Measurements from ENCODE around the gene SLC37A1.

SLC37A1 gene

DNA sequence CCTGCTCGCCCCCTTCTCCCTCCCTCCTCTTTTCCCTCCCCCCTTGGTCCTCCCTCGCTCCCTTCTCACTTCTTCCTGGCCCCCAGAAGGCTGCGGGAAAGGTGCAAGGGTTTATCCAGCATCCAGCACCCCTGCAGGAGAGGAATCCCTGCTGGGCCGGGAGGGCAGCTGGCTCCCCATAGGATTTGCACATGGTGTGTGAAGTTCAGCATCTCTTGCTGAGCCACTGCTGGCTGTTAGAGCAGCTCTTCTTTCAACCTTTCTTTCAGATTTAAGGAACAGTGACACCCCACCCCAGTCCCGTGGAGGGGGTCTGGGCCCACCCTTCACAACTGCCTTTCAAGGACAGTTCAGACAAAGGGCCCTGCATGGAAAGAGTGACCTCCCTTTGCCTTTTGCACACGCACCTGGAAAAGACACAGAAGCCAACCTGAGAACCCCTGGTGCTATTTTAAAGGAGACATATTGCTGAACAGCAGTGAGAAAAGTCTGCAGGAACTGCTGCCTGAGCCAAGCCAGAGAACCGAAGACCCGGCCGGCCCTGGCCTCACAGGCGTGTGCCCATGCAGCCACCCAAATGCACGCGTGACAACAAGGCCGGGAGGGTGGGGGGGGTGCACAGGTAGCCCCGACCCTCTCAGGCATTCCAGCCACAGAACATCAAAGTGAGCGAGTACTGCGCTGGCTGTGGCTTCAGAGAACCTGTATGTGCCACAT lies 66.6 kb downstream of the SLC37A1 start:
- DNase-seq = no peak

DNA sequence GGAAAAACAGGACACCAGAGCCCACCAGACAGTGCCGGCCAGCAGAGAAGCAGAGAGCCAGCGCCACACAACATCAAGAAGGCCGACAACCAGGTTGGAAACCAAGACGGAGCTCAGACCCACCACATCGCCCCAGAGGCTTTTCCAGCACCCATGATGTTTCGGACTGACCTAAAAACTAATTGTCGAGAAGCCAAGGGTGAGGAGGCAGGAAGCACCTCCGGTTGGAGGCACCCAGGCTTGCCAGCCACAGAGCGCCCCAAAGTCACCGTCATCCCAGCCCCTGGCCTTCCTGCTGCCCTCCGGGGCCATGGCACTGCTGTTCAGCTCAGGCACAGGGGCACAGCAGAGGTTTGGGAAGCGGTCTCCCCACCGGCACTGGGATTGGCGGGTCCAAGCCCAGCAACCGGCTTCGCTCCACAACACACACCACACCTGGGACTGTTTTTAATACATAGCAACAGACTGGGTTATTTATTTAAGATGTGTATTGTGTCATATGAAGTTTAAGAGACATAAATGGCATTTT lies 67.2 kb downstream of the SLC37A1 start:
- no peak for DNase-seq

DNA sequence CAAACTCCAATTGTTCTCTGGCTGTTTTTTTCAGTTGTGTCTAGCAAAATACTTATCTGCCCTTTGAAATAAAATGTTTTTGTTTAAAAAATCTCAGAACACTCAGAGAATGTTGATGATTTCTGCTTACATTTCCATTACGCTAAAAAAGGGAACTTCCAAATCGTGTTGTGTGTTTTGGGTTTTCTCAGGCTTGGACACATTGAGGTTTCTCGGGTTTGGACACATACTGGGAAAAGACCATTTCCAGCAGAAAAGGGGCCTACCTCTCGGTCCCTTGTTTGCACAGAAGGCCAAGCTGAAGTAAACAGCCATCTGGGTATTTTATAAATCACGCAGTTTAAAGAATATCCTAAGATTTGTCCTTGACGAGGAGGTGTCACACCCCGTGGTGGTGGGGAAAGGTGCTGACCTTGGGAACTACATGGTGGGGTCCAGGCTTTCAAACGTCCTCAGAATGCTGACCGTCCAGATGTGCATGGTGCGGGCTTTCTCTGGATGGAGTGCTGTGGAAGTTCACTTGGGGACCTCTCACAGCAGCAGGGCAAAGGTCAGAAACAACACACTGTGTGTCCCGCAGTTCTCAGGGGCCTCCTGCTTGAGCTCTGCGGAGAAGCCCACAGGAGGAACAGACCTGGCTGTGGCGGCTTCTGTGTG lies 67.8 kb downstream of the SLC37A1 start:
- no peak for DNase-seq

DNA sequence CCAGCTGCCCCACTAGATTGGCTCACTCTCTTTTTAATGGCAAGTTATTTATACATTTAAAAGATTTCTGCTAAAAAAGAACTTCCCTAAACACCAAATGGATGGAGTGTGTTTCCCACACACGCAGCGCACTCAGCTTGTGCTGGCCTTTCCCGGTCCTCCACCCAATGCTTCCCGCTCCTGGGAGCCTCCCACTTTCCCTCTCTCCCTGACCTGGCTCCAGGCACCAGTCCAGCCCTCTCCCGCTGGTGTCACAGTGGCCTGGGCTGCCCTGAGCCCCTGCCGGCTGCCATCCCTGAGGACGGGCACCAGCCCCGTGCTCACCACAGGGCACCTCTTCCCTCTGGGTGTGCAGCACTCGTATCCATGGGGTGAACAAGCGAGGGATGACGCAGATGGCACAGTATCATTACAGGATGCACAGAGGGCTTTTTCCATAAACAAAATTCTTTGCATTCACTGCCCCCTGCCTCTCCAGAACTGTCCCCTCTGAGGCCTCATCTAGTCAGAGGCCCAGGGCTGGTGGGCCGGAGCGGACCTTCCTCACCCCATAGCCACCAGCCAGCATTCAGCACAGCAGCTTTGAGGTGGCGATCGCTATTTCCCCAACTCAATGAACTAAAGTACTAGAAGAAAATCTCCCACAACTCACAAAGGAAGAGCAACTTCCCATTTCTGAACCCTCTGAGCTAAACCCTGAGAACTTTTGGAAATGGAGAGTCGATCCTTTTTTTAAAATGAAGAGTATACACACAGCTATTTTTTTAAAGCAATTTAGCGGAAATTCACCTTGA lies 68.5 kb downstream of the SLC37A1 start:
- DNase-seq = no peak

DNA sequence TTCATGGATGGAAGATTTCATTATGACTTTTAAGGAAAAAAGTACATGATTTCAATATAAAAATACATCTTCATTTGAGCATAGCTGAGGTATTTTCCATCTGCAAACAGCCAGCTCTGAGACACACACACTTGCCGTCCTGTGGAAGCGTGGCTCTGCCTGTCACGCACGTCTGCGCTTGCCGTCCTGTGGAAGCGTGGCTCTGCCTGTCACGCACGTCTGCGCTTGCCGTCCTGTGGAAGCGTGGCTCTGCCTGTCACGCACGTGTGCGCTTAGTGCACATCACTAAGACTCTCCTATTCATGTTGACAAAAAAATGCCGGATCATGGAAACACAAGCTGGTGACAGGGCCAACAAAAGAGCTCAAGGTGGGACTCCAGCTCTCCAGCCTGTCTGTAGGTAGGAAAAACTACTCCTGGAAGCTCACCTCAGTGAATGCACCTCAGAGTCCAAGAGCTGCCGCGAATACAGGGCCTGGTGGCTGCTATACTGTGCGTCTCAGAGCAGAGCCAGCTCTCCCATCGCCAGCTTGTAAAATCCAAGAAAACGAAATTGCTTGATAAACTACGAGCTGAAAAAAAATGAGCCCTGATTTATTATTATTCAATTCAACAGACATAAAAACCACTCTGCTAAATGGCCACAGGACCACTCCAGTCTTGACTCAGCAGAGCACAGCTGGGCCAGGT lies 69.3 kb downstream of the SLC37A1 start:
- no peak for DNase-seq

DNA sequence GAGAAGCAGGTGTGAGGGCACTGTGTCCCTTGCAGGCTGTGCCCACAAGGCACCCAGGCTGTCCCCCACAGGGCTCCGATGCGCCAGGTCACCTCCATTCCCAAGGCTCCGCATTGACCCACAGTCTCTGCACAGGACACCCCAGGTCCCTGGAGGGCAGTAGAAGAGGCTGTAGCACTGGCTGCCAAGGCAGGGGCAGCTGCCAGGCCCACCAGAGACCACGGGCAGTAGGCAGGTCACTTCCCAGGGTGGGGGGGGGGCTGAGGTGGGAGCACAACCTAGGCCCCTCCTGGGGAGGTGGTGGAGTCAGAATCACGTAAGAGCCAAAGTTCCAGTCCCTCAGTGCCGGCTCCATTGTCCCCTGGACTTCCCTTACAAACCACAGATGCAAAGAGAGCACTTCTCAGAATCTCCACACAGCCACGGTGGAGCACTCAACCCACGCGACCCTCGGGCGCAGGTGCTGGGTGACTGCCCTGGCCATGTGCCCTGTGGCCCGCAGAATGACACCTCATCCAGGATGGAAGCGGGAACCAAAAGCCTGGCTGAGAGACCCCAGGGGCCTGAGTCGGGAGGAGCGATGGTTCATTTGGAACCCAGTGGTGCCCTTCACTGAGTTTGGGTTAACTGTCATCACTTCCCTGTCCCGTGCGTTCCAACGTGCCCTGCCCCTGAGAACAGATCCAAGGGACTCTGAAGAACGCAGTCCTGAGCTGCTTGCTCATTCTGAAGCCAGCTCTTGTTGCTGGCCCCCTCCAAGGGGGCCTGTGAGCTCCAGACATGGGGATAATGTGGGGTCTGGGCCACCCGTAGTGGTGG lies 70.0 kb downstream of the SLC37A1 start:
- no peak for DNase-seq

DNA sequence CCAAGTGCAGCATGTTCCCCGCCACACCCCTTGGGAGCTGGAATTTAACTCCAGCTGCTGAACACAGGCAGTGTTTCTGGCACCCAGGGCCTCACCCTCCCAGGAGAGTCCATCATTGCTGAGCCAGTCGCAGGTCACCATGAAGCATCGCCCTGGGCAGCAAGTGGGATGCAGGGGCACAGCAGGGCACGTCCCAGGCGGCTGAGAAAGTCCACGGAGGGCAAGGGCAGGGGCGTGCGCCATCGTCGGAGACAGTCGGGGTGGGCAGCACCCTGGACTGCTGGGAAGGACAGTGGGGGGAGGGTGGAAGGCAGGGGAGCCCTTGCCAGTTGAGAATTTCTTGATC lies 70.6 kb downstream of the SLC37A1 start:
- no peak for DNase-seq

DNA sequence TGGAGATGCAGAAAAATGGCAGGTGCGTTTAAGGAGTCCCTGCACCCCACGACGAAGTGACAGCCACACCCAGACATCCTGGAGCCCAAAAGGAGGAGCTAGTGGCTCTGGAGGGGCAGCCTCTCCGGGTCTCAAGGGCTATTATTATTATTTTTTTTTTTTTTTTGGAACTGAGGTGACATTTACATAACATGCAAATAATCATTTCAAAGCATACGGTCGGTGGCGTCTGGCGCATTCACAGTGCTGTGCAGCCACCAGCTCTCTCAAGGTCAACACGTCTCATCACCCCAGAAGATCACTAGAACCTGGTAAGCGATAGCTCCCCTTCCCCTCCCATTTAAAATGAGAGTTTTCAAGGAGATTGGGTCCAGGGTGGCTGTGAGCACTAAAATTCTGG lies 72.2 kb downstream of the SLC37A1 start:
- DNase-seq = no peak

DNA sequence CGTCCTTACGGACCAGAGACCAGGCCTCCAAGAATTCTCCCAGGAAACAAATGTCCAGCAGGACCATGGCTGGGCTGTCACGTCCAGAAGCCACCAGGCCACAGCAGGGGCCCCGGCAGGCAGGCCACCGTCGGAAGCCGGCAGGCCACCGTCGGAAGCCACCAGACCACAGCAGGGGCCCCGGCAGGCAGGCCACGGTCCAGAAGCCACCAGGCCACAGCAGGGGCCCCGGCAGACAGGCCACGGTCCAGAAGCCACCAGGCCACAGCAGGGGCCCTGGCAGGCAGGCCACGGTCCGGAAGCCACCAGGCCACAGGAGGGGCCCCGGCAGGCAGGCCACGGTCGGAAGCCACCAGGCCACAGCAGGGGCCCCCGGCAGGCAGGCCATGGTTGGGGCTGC lies 72.8 kb downstream of the SLC37A1 start:
- no peak for DNase-seq

DNA sequence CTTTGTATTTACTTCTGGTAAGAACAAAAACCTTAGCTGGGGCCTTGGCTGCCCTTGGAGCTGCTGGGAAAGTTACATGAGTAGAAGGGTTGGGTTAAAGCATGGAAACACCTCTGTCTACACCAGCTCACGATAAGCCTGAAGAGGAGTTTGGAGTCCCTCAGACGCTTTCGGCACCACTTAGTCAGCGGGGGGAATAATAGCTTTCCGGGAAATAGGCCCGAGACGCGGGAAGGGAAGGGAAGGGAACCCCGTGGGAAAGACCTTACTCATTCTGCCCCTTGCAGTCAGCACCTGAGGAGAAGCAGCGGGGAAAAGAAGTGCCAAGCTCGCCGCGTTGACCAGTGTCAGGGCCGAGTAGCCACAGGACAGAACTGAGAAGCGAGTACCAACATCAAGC lies 73.4 kb downstream of the SLC37A1 start:
- DNase-seq = no peak

DNA sequence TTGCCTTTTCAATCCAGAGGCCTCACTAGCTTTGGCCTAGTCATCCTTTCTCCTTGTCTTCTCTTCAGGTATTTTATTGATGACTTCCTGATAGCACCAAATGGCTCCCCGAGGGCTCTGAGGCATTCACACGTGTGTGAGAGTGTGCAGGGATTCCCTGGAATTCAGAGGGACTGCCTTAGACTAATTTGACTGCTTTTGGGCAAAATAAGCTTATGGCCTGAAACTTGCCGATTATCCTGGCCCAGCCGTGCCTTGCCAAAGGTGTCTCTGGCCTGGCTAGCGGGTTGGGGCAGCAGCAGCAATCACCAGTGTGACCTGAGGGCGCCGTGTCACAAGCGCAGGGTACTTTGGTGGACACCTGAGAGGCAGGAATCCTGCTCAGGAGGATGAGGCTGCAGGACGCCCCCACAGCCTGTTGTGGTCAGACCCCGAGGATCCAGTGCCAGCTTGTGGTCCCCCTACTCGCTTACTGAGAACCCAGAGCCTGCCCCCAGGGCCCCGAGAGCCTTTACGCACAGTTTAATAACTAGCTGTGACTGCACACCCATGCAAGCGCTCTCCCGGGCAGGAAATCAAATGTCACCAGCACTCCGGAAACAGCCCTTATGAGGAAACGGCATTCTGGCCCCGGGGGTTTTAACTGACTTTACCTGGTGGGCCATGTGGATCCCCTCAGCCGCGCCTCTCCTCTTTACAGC lies 76.9 kb downstream of the SLC37A1 start:
- DNase-seq = no peak

DNA sequence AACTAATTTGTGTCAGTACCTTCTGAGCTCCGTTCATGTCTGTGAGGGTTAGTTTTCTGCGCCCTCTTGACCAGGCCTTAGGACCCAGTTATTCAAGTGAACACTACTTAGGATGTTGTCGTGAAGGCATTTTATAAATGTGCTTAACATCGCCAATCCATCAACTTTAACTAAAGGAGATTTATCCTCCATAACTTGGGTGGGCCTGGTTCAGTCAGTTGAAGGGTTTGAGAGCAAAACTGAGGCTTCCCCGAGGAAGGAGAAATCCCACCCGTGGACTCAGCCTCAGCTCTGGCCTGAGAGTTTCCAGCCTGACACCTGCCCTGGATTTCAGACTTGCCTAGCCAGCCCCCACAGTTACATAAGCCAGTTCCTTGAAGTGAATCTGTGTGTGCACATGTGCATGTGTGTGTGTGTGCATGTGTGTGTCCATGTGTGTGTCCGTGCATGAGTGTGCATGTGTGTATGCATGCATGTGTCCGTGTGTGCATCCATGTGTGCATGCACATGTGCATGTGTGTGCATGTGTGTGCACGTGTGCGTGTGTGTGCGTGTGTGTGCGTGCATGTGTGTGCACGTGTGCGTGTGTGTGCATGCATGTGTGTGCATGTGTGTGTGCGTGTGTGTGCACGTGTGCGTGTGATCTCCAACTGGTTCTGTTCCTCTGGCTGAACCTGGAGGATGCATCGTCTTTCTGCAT lies 77.7 kb downstream of the SLC37A1 start:
- no peak for DNase-seq

DNA sequence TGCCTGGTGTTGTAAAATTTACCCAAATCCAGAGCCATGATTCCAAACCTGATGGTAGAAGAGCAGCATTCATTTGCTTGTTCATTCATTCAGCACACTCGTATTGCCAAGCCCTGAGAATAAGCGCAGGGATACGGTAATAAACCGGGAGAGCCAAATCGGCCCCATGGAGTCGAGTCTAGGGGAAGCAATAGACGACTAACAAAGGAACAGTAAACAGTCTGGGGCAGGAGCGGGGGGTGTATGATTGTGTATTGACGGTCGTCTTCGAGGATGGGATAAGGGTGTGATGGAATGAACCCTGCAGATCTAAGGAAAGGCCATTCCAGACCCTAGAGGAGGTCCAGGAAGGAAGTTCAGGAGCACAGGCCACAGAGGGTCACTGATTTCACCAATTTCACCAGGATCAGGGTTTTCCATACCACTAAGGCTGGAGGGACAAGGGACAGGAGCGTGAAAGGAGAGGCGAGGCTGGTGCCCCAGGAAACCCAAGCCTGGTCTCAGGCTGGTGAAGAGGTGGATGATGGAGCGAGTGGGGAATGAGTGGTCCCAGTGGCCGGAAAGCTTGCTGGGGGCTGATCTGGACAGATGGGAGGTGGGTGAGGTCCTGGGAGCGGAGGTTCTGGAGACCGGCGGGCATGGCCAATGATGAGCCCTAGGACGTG lies 78.6 kb downstream of the SLC37A1 start:
- no peak for DNase-seq

DNA sequence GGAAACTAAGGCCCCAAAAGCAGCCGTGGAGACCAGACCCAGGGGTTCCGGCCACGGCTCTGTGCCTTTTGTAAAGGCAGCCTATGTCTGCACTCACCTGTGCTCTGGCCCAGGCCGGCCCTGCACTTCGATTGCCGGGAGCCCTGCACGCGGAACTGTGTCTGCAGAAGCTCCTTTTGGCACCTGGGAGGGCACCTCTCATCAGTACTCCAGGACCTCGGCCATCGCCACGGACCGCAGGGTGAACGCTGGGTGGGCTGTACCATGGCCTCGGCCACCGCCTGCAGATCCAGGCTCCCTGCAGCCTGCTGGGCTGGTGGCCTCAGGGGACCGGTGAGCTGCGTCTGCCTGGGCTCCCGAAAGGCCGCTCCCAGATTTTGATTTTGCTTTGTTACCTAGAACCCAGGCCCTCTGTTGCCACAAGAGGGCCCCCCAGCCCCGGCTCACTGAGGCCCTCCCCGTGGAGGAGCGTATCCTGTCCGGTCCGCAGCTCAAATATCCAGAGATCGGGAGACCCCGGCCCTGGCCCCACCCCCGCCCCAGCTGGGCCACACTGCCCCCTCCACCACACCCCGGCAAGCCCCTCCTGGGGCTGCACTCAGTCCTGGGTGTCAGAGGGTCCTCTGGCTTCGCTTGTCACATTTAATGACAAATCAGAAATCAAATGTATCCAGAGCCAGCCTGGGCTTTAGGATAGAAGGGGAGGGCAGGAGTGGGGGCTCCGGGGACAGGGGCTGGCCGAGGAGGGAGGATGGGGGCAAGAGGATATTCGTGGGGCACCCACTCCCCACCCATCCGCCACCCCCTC lies 79.6 kb downstream of the SLC37A1 start:
- peak; percentile 66 for DNase-seq

DNA sequence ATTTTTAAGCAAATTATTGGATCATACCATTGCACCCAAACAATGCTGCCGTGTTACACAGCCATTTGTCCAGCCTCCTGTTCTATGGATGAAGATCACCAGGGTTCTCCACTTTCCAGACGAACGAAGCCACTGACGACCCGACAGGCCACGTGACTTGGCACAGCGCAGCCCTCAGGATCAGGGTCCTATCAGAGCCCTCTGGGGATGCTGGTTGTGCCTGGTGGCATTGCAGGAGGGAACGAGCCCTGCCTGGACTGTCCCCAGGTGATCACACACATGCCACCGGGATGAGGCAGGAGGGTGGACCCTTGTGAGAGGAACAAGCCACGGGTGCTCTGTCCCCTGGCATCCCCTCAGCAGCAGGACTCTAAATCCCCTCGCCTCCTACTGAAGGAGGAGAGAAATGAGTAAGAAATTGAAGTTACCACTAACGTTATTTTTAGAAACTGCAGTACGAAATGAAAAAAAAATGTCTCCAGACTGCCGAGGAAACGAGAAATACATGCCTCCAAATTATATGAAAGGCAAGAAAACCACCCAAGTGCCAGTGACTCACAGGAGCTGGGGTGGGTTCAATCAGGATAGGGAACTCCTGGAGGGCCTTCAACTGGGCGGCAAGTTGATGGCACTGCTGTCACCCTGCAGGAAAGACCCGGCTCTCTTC lies 81.1 kb downstream of the SLC37A1 start:
- no peak for DNase-seq

DNA sequence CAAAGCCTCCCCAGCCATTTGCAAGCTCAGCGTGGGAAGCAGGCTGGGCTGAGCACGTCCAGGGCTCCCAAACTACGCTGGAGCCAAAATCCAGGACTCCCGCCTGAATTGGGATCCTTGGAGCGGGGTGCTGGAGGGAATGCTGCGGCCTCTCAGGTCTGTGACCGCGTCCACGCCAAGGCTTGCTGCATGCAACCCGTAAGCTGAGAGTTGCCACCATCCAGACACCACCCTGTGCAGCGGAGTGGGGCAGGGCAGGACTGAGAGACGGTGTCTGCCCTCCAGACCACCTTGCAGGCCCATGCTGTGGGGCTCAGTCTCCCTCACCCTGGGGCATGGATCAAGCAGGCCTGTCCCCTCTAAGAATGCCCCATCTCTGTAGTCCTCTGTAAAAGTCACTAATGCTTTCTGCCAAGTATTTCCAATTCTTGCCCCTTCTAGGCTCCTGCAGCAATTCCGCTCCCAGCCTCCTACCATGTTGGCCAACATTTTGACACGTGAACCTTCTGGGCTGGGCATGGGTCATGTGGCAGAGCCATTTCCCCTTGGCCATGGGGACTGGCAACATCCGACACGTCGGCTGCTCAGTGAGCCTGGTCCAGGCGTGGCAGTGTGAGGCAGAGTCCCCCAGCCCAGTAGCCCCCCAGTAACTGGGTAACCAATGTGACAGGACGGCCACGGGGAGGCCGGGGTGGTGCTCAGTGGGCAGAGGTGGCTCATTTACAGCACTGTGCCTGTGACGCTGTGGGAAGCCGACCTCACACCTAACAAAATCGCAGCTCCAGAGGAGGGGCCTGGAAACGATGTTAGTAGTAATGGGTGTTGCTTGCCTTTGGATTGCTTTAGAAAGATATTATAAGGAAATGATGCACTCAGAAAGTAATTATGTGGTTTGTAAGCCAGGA lies 81.9 kb downstream of the SLC37A1 start:
- no peak for DNase-seq

DNA sequence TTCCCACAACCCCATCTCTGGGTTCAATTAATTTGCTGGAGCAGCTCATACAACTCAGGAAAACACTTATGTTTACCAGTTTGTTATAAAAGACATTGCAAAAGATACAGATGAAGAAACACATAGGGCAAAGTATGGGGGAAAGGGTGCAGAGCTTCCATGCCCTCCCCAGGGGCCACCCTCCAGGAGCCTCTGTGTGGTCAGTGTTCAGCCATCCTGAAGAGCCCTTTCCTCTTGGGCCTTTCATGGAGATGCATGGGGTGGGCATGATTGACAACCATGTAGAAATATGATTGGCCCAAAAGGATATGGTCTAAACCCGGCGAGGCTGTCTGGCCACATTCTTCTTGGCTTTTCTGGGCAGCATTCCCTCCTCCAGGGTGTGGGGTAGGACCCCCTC lies 83.0 kb downstream of the SLC37A1 start:
- DNase-seq = no peak
